OCI-LY3 (cell line): ENCODE measurements around the gene FMNL1.

Experiments
- CTCF ChIP-seq: fragments of 200-600, 300-600 bp; sonication (generic); IDR thresholded peaks from 2 replicates; pipeline ENCODE4 v1.5.1; 2014; ENCODE audit warnings: antibody characterized with exemption, low read length, low read depth
- EZH2phosphoT487 ChIP-seq: fragments of 200-600 bp; shearing (Covaris generic); IDR thresholded peaks from 2 replicates; pipeline ENCODE4 v1.6.1; 2018; ENCODE audit warnings: antibody characterized with exemption, mixed run types, low read depth

- no peak for TF ChIP-seq CTCF
- TF ChIP-seq EZH2phosphoT487, result no peak
These were observed 266 bp downstream of the FMNL1 start for GRCh38 chr17:45222014-45222288.
